Transverse colon (tissue), 4 donors: Measurements from ENCODE around the gene AK2. TPM values are rescaled to one million over a fixed set of nuclear protein-coding genes. Genes with fewer than 3 reads are reported as not detected.
A peak's percentile ranks its signal among the peaks of the same experiment; 100 is the strongest.

Experiments used
- DNase-seq: peaks from one replicate; pipeline ENCODE4 v3.0.0-alpha.2; 2019
- H3K27ac ChIP-seq, 4 donors: fragments of 200-600 bp; sonication (generic); 2 replicates each; pipeline ENCODE4 v1.5.1; 2016 to 2018; ENCODE audit warnings: inconsistent platforms in 4 of 4
- H3K27me3 ChIP-seq: fragments of 200-600 bp; sonication (generic); 2 replicates; pipeline ENCODE4 v1.5.1; 2017; ENCODE audit warnings: inconsistent platforms
- H3K36me3 ChIP-seq, 4 donors: fragments of 200-600 bp; sonication (generic); 2 replicates each; pipeline ENCODE4 v1.5.1; 2017 to 2019; ENCODE audit warnings: inconsistent platforms in 4 of 4
- H3K4me1 ChIP-seq, 4 donors: fragments of 200-600 bp; sonication (generic); 2 replicates each; pipeline ENCODE4 v1.5.1; 2017 to 2020; ENCODE audit warnings: inconsistent platforms in 4 of 4
- H3K4me3 ChIP-seq, 4 donors: fragments of 200-600 bp; sonication (generic); 1 replicate in 1 of 4; 2 replicates in 3 of 4; pipeline versions ENCODE4 v1.5.1 to v1.6.1; 2017 to 2019; ENCODE audit warnings: inconsistent platforms in 4 of 4
- H3K9me3 ChIP-seq, 2 donors: fragments of 200-600 bp; sonication (generic); 2 replicates each; pipeline ENCODE4 v1.5.1; 2017 to 2019; ENCODE audit warnings: inconsistent platforms in 2 of 2
- EP300 ChIP-seq: sonication (generic); formaldehyde crosslinking; IDR thresholded peaks from one replicate; pipeline ENCODE4 v1.6.1; 2017; ENCODE audit warnings: antibody characterized with exemption, low read depth
- POLR2A ChIP-seq: fragments of 450-650 bp; IDR thresholded peaks from one replicate; pipeline ENCODE4 v1.6.1; 2016; ENCODE audit warnings: antibody characterized with exemption, mild to moderate bottlenecking, moderate library complexity
- POLR2AphosphoS5 ChIP-seq, 3 donors: sonication (generic); formaldehyde crosslinking; IDR thresholded peaks; one replicate each; pipeline ENCODE4 v1.6.1; 2016; ENCODE audit warnings: antibody characterized with exemption in 3 of 3
- WGBS, 2 donors: methylation state at CpG; one replicate each; pipeline ENCODE4 v1.1.5; 2018; ENCODE audit warnings: low coverage in 1 of 2; 5-methylcytosine and 5-hydroxymethylcytosine counted together
- in situ Hi-C, 4 donors: fragments of 200-750 bp; cut with MboI; loops; one replicate each; pipeline versions ENCODE4 v1.15.0 to v1.15.1; 2017; ENCODE audit warnings: low sequenced_read_pairs in 3 of 4, low pct_ligation_motif_present in 1 of 4, low pct_unique_long_range_greater_than_20kb in 1 of 4
- intact Hi-C: fragments of 100-400 bp; cut with DNase I; formaldehyde crosslinking; loops from one replicate; pipeline ENCODE4 v1.15.1; 2023; ENCODE audit warnings: low total_unique reads
- total RNA-seq, 4 donors: library from RNA; depleted of rRNA; stranded (reverse); fragments of >200 nt; gene quantifications; one replicate each; pipeline ENCODE4 v1.1.0, GENCODE V29; 2016
- TF ChIP-seq, protein P1 (sequence below), 5 experiments: fragments of 200-600 bp in 3 of 5; fragments of 450-650 bp in 2 of 5; sonication (generic) in 3 of 5; IDR thresholded peaks; 1 replicate in 2 of 5; 2 replicates in 3 of 5; pipeline ENCODE4 v1.5.1; 2016 to 2017; ENCODE audit warnings: antibody characterized with exemption in 5 of 5, inconsistent platforms in 3 of 5, mild to moderate bottlenecking in 2 of 5, moderate library complexity in 1 of 5

Gene AK2
- total RNA-seq, 4 donors from 2014 or later = 209 to 296 (median 211) TPM

GRCh38 chr1:33039840-33040239 is 3.2 kb upstream of the AK2 start:
- no peaks in the 10 kb centered on the region for H3K9me3 ChIP-seq
- no peak overlapping the region for H3K27ac ChIP-seq
- H3K27me3 ChIP-seq = no peaks in the 10 kb centered on the region
- peaks cover 0 to 19% (median 15%) of the 10 kb centered on the region in 4 donors for H3K4me1 ChIP-seq
- 44 to 71% methylated on average over 3 to 8 of the region's 8 CpGs for WGBS, 2 donors
- H3K4me3 ChIP-seq = no peak overlapping the region
- DNase-seq = no peak
- no peaks in the 10 kb centered on the region for H3K36me3 ChIP-seq
- in situ Hi-C loops (no loop called here), intact Hi-C loops (no loop called here)
- TF ChIP-seq, protein P1, sequence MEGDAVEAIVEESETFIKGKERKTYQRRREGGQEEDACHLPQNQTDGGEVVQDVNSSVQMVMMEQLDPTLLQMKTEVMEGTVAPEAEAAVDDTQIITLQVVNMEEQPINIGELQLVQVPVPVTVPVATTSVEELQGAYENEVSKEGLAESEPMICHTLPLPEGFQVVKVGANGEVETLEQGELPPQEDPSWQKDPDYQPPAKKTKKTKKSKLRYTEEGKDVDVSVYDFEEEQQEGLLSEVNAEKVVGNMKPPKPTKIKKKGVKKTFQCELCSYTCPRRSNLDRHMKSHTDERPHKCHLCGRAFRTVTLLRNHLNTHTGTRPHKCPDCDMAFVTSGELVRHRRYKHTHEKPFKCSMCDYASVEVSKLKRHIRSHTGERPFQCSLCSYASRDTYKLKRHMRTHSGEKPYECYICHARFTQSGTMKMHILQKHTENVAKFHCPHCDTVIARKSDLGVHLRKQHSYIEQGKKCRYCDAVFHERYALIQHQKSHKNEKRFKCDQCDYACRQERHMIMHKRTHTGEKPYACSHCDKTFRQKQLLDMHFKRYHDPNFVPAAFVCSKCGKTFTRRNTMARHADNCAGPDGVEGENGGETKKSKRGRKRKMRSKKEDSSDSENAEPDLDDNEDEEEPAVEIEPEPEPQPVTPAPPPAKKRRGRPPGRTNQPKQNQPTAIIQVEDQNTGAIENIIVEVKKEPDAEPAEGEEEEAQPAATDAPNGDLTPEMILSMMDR (IDR thresholded peaks at IDR 0.05) = no peak
- TF ChIP-seq EP300 (no peak), POLR2A (no peak), POLR2AphosphoS5 (IDR thresholded peaks at IDR 0.05) (no peak)

GRCh38 chr1:33036051-33036525 is 595 bp downstream of the AK2 start:
- Histone ChIP-seq H3K9me3 (no peaks in the 10 kb centered on the region), H3K4me3 (peak overlapping the region; percentile 73 to 95 (median 91)), H3K36me3 (no peaks in the 10 kb centered on the region), H3K27me3 (no peaks in the 10 kb centered on the region), H3K27ac (peak overlapping the region; percentile 84 to 93 (median 90)), H3K4me1 (peaks cover 11 to 49% (median 32%) of the 10 kb centered on the region in 4 donors)
- in situ Hi-C loops (no loop called here), intact Hi-C loops (no loop called here)
- 0 to 3% methylated on average over 4 to 5 of the region's 5 CpGs for WGBS, 2 donors
- no peak for DNase-seq
- peak in 1 of 3 donors; percentile 11 for TF ChIP-seq POLR2AphosphoS5 (IDR thresholded peaks at IDR 0.05)
- TF ChIP-seq, protein P1 (IDR thresholded peaks at IDR 0.05) = no peak

DNA sequence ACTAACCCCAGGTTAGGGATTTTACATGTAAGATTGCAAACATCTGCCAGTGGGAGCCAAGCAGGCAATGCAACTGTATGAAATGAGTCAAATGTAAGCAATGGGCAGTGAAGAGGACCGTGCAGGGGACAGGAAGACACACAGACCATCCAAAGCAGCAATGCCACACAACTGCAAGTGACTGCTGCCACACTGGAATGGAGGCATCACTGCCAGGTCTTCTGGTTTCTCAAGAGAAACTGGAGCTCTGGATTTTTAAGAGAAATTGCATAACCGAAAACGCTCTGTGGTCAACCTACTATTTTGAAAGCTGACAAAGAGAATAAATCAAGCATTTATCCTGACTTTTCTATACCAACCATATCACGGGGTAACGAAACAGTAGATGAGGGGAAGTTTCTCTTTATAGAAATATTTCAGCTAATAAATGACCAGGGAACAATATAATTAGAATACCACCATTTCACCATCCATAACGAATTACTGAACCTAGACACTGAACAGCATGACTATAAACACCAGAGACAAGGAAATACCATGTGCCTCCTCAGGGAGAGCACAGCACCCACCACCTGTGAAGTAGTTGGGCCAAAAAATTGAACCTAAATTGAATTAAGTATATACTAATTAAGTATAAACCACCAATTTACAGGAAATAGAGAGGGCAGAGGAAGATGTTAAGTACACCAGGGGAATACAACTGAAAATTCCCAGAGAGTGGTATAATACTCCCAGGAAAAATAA is 4.4 kb downstream of the AK2 start:
- intact Hi-C loops (no loop called here), in situ Hi-C loops (no loop called here)
- WGBS, 2 donors = 69 to 78% methylated on average over 5 to 6 of the region's 6 CpGs
- DNase-seq = no peak
- no peak for TF ChIP-seq POLR2A
- no peak for TF ChIP-seq POLR2AphosphoS5 (IDR thresholded peaks at IDR 0.05)
- TF ChIP-seq, protein P1 (IDR thresholded peaks at IDR 0.05) = no peak
- H3K4me1 ChIP-seq = peaks cover 11 to 67% (median 37%) of the 10 kb centered on the region in 4 donors
- no peaks in the 10 kb centered on the region for H3K36me3 ChIP-seq
- H3K4me3 ChIP-seq = no peak overlapping the region
- H3K27ac ChIP-seq = no peak overlapping the region
- H3K27me3 ChIP-seq = no peaks in the 10 kb centered on the region
- H3K9me3 ChIP-seq = no peaks in the 10 kb centered on the region

GRCh38 chr1:33031506-33031905 is 5.2 kb downstream of the AK2 start:
- 90% methylated on average over 3 to 4 of the region's 4 CpGs for WGBS, 2 donors

More at GRCh38 chr1:33031506-33031905, 5.2 kb downstream of the AK2 start:
- Histone ChIP-seq H3K4me3 (no peak overlapping the region), H3K36me3 (no peaks in the 10 kb centered on the region), H3K27ac (peak overlapping the region in 1 of 4 donors; percentile 1), H3K27me3 (no peaks in the 10 kb centered on the region), H3K9me3 (no peaks in the 10 kb centered on the region), H3K4me1 (peaks cover 11 to 64% (median 40%) of the 10 kb centered on the region in 4 donors)
- DNase-seq = no peak
- no peak for TF ChIP-seq POLR2A
- TF ChIP-seq, protein P1 (IDR thresholded peaks at IDR 0.05) = no peak
- no peak for TF ChIP-seq EP300
- TF ChIP-seq POLR2AphosphoS5 (IDR thresholded peaks at IDR 0.05) = no peak
- in situ Hi-C loops (no loop called here), intact Hi-C loops (no loop called here)
